ENCODE data around the gene COPA.

Gene COPA

GRCh38 chr1:160261893-160262794, 80.9 kb downstream of the COPA start, which contains the start of gene DCAF8:
Gene DCAF8, minus strand, starts transcription at chr1:160262549. Its CDS starts 18,541 bp downstream, at chr1:160244008.
- DNase-seq = peak; percentile 100

DNA sequence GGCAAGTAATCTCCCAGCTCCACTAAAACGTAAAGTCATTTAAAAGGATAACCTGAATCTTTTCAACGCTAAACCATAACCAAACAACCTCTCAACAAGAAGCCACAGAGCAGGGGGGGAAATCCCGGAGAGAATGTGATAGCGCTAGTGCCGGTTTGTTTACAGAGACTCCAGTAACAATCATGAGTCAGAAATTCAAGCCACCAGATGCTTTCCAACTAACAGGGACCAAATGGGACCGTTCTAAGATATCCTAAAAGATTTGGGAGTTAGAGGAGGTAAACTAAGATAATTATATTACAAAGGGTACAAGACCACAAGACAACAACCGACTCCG, 81.5 kb downstream of the COPA start:
- peak; percentile 77 for DNase-seq

DNA sequence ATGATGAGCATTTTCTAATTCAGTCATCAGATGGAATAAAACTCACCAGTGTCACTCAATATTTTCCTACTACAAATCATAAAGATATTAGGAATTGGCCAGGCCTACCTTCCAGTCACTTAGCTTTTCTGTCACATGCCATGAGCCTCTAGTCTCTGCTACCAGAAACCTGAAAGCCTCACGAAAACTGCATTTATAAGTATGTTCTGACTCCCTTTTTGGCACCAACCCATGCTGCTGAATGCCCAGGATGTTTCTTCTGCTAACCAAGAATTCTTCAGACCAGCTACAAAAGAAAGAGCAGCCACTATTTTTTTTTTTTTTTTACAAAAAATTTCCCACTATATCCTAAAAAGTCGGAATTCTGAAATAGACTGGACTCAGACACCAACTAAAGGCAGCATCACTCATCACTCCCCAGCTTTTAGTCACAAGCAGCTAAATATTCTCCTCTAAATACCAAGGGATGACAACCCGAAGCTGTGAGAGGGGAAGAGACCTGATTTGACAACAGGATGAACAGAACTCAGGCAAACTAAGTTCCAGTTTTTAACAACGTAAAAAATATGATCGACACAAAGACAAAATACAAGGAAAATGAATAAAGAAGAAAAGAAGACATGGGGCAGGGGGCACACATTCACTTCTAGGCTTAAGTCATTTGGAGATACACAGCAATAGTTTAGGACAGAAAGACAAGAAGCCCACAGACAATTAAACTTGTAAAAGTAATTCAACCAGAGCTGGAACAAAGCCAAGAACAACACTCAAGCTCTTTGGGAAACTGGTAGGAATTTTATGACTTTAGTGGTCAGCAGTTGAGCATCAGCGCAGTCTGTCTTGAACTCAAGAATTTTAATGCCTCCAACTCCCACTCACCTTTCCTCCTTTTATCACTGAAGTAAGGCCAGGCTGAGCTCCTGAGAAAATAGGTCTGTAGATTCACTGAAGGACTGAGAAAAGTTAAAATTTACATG, 82.4 kb downstream of the COPA start:
- DNase-seq = peak; percentile 17

DNA sequence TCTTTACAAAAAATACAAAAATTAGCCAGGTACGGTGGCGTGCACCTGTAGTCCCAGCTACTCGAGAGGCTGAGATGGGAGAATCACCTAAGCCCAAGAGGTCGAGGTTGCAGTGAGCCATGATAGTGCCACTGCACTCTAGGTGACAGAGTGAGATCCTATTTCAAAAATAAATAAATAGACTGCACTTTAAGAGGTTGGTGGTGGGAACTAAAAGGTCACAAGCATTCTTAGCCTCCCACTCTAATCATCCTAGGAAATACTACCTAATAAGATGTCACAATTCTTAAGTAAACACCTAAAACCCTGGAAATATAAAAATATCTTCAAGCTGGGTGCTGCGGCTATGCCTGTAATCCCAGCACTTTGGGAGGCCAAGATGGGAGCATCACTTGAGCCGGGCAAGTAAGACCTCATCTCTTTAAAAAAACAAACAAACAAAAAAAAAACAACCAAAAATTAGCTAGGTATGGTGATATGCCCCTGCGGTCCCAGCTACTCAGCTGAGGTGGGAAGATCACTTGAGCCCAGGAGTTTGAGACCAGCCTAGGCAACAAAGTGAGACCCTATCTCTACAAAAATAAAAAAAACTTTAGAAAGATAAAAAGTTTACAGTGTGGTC, 84.8 kb downstream of the COPA start:
- no peak for DNase-seq

DNA sequence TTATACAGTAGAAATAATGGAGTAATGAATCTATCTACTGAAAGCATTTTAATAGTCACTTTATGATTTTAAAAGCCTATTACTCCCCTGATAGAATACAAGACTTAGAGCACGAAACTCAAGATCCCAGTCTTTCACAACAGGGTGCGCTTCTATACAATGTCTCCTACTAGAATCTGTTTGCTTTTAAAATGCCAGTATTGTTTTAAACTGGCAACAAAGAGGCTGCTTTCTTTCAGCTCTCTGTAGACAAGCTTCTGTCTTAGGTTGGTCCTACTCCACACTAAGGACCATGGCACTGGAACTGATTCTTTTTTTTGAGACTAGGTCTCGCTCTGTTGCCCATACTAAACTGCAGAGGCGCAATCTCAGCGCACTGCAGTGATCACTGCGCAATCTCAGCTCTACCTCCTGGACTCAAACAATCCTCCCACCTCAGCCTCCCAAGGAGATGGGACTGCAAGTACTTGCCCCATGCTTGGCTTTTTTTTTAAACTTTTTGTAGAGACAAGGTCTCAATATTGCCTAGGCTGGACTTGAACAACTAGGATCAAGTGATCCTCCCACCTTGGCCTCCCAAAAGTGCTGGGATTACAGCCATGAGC, 85.5 kb downstream of the COPA start:
- no peak for DNase-seq

- peak; percentile 85 for DNase-seq
Measured at GRCh38 chr1:160256396-160257046, 86.5 kb downstream of the COPA start.

GRCh38 chr1:160255781-160256300, 87.2 kb downstream of the COPA start:
- DNase-seq = no peak

DNA sequence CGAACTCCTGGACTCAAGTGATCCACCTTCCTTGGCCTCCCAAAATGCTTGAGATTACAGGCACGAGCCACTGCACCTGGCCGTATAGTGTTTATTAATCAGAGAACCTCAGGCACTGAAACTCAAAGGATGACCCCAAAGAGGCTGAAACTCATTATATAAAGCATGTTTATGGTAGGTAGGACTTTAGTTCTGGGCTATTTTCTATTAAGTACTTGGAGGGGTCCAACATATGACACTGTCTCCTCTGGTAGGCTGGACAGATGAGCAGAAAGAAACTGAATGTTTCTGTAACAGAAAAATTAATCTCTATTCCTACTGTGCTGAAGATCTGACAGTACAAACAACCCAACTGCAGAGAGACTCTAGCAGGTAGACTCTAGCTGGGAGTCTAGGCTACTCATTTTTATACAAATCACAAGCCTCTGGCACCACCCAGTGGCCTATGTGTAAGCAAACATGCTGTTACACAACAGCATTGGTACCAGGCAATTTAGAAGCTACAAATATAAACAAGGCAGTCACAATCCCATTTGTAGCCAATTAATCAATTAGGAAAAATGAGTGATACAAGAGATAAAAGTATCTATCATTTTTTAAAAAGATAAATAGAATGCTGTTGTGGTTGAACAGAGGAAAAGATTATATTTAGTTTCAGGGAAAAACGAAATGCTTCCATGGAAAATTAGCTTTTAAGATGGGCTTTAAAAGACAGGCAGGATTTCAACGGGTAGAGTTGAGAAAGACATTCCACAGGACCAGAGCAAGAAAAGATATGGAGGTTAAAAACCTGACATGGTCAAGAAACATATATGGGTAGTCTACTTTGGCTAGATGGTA, 91.1 kb downstream of the COPA start:
- peak; percentile 89 for DNase-seq

GRCh38 chr1:160251011-160251410, 92.0 kb downstream of the COPA start:
- DNase-seq = no peak

DNA sequence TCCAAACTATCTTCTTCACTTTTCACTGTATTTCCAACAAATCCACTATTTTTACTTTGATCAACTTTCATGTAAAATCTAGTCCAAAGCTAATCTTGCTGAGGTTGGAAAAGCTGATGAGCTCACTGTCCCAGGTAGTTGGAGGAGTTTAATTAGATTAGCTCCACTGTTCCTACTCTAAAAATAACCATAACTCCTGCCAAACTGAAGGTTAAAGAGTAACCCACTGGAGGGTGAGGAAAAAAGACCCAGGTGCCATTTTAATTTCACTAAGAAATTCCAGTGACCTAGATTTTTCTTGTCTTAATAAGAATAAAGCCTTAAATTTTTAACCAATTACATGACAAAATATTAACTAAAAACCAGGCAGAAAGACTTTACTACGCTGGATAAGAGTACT, 96.0 kb downstream of the COPA start:
- no peak for DNase-seq

- no peak for DNase-seq
Measured at GRCh38 chr1:160245434-160245833, 97.6 kb downstream of the COPA start.

DNA sequence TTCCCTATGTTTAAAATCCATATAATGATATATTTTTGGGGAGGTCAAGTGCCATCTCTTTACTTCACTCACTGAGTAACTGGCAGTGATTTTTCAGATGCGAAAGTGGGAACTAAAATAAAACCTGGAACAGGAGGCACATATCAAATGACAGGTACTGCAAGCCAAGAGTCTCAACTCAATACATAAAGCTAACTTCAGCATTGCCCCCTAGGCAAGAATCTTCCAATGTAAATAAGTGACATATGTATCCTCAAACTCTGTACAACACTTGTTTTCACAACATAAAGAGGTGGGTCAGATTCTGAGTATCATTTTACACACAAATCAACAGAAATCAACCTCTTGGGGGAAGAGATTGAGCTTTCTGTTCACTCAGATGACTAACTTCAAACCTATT, 98.8 kb downstream of the COPA start:
- no peak for DNase-seq

GRCh38 chr1:160243767-160244166, 99.3 kb downstream of the COPA start:
- DNase-seq = no peak

DNA sequence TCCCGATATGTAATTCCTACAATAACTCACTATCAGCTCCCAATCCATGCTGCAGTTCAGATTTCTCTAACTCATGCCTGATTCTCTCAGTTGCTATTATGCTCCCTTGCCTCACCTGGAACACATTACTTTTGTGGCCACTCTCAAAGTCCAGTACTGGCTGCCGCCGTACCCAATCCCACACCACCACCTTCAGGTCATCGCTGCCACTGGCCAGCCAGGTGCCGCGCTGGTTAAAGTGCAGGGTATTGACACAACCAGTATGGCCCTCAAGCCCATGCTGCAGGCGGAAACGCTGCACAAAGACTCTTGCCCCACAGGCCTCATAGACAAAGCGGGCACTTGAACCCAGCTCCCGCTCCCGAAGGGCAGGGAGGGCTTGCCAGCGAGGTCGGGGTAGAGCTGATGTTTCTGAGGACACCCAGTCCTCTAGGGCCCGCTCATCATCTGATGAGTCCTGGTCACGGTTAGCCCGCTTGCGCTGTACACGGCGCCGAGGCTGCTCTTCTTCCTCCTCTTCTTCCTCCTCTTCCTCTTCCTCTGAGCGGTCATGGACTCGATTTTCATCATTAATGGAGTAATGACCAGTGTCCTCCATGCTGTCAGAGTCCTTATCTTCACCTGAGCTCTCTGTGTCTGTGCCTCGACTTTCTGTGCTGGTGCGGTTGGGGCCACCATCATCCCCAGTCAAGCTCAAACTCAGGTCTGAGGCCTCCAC, 103.3 kb downstream of the COPA start:
- DNase-seq = no peak
